Stomach (tissue), 4 donors: Measurements from ENCODE around the gene TNFRSF8.

ENCODE experiments used
- CTCF ChIP-seq, 7 experiments: fragments of 450-650 bp in 4 of 7; fragments of 200-600 bp in 3 of 7; sonication (generic) in 3 of 7; IDR thresholded peaks; one replicate each; pipeline ENCODE4 v1.5.1; 2016 to 2019; ENCODE audit warnings: antibody characterized with exemption in 7 of 7, control low read depth in 2 of 7, mild to moderate bottlenecking in 1 of 7
- EP300 ChIP-seq: sonication (generic); formaldehyde crosslinking; IDR thresholded peaks from one replicate; pipeline ENCODE4 v1.6.1; 2017; ENCODE audit warnings: antibody characterized with exemption
- POLR2A ChIP-seq, 4 donors: fragments of 450-650 bp; IDR thresholded peaks; one replicate each; pipeline ENCODE4 v1.6.1; 2016; ENCODE audit warnings: antibody characterized with exemption in 4 of 4, control low read depth in 2 of 4, mild to moderate bottlenecking in 1 of 4, moderate library complexity in 1 of 4
- POLR2AphosphoS5 ChIP-seq, 3 donors: sonication (generic); formaldehyde crosslinking; IDR thresholded peaks; one replicate each; pipeline ENCODE4 v1.6.1; 2016; ENCODE audit warnings: antibody characterized with exemption in 3 of 3

- no peak for TF ChIP-seq CTCF (IDR thresholded peaks at IDR 0.05)
- TF ChIP-seq POLR2A (IDR thresholded peaks at IDR 0.05): no peak
- no peak for TF ChIP-seq POLR2AphosphoS5 (IDR thresholded peaks at IDR 0.05)
- no peak for TF ChIP-seq EP300
Observed at GRCh38 chr1:12038356-12039163, 24.5 kb upstream of the TNFRSF8 start.
